Mucosa of gallbladder (tissue), 1 donor: ENCODE data around the gene CNTNAP5. TPM values are rescaled to one million over a fixed set of nuclear protein-coding genes. Genes with fewer than 3 reads are reported as not detected.

Experiments
- DNase-seq: peaks from one replicate; pipeline ENCODE4 v3.0.0-alpha.2; 2020; ENCODE audit warnings: low spot score
- total RNA-seq: library from RNA; stranded (reverse); gene quantifications from one replicate; pipeline ENCODE4 v1.2.1, GENCODE V29; 2021
- donor health status: DM: no; HTN: no; CAD: no.

Gene CNTNAP5
- total RNA-seq, 1 donor from 2014 or later = 31.7 TPM

GRCh38 chr2:124437811-124438210 lies 412.7 kb downstream of the CNTNAP5 start:
- DNase-seq = no peak

DNA sequence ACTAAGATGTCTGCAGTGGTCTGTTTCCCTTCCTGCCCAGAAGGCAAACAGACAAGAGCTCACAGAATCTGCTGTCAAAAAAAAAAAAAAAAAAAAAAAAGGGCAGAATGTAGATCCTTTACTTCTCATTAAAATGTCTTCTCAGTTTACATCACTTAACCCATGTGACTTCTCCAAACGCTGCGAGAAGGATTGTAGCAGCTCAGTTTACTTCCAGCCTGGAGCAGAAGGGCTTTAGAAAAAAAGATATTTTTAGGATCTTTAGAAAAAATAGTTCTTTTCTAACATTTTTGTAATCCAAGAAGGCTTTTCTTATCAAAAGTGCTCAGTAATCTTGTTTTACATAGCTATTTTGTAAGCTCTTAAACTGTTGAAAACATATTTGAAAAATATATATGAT lies 425.4 kb downstream of the CNTNAP5 start:
- no peak for DNase-seq

DNA sequence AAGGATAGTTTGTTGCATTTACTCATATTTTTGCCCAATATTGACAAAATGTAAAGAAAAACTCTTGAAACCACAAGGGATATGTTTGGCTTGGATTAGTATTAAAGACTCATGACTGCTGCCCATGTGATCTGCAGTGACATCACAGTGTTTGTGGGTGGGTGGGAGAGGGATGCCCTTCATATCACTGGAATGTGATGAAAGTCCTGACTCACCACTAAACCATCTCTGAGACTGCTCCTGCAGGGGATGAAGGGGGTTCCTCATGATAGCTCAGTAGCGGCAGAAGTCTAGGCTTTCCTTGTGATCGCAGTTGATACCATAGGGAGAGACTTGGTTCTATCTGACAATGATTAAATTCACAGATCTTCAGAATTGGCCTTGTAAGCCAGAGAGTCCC lies 451.2 kb downstream of the CNTNAP5 start:
- no peak for DNase-seq

DNA sequence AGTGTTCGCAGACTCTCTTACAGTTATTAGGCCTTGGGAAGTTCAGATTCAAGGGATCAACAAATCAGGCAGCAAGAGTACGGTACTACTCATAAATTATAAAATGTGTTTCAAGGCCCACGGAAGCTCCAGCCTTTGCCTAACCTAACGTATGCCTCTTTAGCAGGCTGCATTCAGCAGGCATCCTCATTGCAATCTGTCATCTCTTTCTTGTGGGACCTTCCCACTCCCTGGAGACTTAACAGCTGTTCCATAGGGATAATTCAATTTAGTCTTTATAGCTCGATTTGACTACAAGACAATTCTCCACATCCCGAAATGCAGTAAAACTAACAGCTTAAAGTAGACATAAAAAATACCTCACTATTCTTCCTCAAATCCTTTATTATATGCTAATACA lies 453.7 kb downstream of the CNTNAP5 start:
- DNase-seq = no peak

- DNase-seq = no peak
These were observed 455.9 kb downstream of the CNTNAP5 start for GRCh38 chr2:124480958-124481357.

DNA sequence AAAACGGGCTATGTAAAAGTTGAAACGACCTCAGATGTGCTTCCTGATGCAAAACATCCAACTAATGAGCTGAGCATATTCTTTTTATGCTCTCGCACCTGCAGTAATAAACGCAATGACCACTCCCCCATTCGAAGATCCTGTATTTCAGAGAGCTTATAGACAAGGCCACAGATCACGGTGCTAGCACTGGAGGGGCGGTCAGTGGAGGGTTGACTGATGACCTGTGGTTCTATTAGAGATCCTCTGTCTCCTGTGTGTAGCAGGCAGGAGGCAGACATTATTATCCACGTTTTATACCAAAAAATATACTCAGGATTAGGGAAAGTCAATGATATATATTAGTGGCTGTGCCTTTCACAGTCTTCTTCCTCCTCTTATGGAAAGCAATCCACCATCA lies 457.0 kb downstream of the CNTNAP5 start:
- DNase-seq = no peak

GRCh38 chr2:124482551-124482950 lies 457.5 kb downstream of the CNTNAP5 start:
- no peak for DNase-seq

- no peak for DNase-seq
These were observed 460.6 kb downstream of the CNTNAP5 start for GRCh38 chr2:124485659-124486058.

- no peak for DNase-seq
These were observed 464.6 kb downstream of the CNTNAP5 start for GRCh38 chr2:124489686-124490085.

- DNase-seq = no peak
These were observed 476.6 kb downstream of the CNTNAP5 start for GRCh38 chr2:124501575-124502152.

GRCh38 chr2:124514236-124514635 lies 489.1 kb downstream of the CNTNAP5 start:
- no peak for DNase-seq

DNA sequence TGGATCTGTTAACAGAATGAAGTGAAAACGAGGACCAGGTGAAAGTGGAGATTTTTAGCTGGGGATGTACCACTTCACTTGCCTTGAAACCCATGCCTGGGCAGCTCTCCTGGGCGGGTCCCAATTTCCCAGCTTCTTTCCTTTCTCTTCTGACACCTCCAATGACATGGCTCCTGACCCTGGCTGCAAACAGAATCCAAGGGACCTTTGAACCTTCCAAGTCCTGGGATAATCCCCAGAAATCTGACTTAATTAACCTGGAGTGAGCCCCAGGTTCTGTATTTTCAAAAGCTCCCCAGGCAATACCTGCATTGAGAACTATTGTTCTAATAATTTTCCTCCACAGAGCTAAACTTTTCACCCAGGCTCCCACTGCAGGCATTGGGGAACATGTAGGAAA lies 495.9 kb downstream of the CNTNAP5 start:
- no peak for DNase-seq

DNA sequence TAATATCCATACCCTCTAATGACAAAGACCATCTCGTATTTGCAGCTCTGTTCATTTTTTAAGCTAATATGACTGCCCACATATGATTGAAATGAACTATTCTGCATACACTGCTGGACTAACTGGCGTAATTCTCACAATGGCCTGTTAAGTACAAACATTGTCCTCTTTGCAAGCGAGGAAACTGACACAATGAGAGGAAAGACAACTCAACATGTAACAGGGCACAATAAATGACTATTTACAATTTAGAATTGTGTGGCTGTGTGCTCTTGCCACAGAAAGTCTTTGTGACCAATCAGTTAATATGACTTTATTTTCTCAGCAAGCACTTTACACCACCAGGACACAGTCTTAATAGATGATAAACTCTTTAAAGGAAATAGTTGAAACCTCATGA lies 498.0 kb downstream of the CNTNAP5 start:
- no peak for DNase-seq

- no peak for DNase-seq
These were observed 499.2 kb downstream of the CNTNAP5 start for GRCh38 chr2:124524155-124524915.

DNA sequence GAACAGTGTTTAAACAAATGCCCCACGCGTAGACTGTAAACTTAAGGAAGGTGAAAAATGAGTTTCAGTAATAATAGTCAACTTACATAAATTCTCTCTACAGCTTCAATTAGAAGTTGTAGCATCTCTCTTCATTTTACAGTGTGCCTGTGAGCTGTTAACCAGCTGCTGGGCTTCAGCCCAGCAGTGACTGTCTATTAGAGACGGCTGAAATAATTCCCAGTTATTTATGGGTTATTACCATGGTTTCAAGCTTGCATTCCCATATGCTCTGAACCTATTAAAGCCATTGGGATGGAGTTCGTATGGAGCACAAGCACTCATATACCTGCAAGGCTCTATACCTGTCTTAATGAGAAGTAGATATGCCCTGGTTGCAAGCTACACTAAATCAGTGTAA lies 501.1 kb downstream of the CNTNAP5 start:
- no peak for DNase-seq

DNA sequence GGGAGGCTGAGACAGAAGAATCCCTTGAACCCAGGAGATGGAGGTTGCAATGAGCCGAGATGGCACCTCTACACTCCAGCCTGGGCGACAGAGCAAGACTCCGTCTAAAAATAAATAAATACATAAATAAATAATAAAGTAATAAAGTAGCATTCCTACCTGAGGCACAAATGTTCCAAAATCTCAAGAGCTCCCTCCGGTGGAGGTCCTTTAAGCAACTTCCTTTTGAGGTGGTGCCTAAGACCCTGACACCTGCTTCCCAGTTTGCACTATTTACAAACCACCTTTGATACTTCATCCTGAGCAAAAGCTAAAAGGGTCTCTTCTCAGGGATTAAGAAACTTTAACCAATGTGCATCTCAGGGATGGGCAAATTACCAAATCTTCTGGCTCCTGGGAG lies 505.1 kb downstream of the CNTNAP5 start:
- DNase-seq = peak; percentile 13

DNA sequence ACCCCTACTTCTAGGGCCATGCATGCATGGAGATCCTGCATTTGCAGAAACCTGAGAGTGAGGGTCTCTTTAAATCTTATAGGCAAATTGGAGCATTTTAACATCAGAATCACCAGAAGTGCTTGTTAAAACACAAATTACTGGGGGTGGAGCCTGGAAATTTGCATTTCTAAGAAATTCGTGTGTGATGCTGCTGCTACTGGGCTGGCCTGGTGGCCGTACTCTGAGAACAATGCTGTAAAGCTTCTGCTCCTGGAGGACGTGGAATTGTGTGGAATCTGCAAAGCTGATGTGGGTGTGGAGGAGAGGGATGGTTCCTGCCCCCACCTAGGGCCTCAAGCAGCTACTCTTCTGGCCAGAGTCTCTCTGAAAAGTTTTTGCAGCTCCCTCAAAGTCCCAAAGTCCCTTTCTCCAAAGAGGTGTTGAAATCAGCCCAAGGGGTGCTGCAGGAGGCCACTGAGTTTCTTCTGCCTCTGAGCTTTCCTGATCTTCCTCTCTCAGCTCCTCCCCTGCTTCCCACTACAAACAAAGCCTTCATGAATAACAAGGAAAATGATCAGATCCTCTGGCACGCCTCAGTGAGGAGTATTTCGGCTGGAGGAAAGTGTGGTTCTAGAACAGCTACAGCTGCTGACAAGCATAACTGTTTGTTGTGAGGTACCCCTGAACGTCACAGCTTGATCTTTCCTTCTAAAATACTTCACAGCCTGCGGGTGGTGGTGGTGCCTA lies 508.3 kb downstream of the CNTNAP5 start:
- no peak for DNase-seq

DNA sequence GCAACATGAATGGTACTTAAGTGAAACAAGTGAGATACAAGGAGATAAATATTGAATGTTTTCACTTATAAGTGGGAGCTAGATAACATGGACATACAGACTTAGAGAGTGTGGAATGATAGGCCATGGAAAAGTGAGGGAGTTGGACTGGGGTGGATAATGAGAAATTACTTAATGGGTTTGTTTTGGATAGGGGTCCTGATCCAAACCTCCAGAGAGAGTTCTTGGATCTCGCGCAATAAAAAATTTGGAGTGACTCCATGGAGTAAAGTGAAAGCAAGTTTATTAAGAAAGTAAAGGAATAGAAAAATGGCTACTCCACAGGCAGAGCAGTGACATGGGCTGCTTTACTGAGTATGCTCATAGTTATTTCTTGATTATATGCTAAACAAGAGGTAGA lies 508.9 kb downstream of the CNTNAP5 start:
- no peak for DNase-seq

DNA sequence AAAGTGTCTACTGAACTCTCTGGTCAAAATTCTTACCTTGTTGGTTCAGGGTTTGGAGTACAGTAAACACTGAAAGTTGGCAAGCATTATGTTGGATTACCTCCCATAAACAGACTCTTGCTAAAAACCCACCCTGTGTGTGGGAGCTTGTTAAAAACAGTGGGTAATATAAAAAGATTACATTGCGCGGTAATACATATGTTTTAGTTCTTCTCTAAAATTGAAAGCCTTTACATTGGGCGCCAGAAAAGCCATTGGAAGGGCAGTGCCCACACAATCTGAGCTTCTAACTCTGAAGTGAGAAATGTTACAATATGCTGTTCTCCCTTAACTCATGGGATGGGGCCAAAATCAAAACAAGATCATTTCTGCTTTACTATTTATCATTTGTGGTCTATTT lies 510.7 kb downstream of the CNTNAP5 start:
- DNase-seq = no peak

DNA sequence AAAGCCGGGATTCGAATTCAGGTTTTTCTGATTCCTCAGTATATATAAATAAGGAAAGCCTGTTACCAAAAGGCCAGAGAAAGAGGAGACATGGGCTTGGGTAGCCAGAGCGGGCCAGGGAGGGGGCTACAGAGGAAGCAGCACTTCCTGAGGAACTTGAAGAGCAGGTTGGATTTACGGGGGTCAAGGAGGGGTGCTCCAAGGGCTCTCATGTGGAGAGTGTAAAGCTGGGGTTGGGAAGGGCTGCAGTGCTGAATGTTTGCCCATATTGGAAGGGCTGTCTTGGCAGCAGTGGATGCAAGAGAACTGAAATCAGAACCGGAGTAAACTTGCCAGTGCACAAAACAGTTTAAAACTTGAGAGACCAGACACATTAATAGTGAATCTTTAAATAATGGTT lies 511.5 kb downstream of the CNTNAP5 start:
- DNase-seq = no peak

GRCh38 chr2:124538549-124538948 lies 513.5 kb downstream of the CNTNAP5 start:
- no peak for DNase-seq

DNA sequence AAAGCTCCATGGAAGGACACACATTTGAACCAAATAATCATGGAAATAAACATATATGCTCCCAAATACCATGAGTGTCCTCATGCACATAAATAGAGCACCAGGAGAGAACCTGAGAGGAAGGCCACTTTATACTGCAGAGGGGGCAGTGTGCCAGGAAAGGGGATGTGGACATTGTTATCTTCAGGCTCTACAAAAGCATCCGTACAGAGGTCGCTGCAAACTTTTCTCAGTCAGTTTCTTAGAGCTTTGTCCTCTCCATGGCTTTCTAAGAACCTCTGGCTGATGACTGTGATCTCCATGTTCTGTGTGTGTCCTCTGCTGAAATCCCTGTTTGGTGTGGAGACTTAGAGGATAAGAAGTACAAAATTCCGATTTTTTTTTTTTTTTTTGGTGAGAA lies 515.7 kb downstream of the CNTNAP5 start:
- no peak for DNase-seq
